Loucy (cell line): ENCODE measurements around the gene DGKB.

Source experiments
- H2AFZ ChIP-seq: fragments of 200-600 bp; sonication (generic); 2 replicates; pipeline ENCODE4 v1.6.0; 2016; ENCODE audit warnings: antibody characterized with exemption, mild to moderate bottlenecking, low read length, moderate library complexity
- H3F3A ChIP-seq: fragments of 200-600 bp; 2 replicates; pipeline ENCODE4 v1.6.0; 2016; ENCODE audit warnings: antibody characterized with exemption, low read depth, mild to moderate bottlenecking
- H3K27me3 ChIP-seq: fragments of 200-600 bp; sonication (generic); 2 replicates; pipeline ENCODE4 v1.6.1; 2014; ENCODE audit warnings: low read length, mild to moderate bottlenecking; ENCODE audit not compliant: insufficient read depth, poor library complexity, severe bottlenecking
- H3K36me3 ChIP-seq: fragments of 200-600 bp; sonication (generic); 2 replicates; pipeline ENCODE4 v1.6.1; 2016; ENCODE audit warnings: low read length; ENCODE audit not compliant: insufficient read depth
- H3K4me1 ChIP-seq: fragments of 200-600 bp; sonication (generic); 2 replicates; pipeline ENCODE4 v1.5.1; 2014; ENCODE audit warnings: low read length, mild to moderate bottlenecking; ENCODE audit not compliant: insufficient read depth, poor library complexity, severe bottlenecking
- H3K4me2 ChIP-seq: fragments of 200-600 bp; sonication (generic); 2 replicates; pipeline ENCODE4 v1.6.0; 2014; ENCODE audit warnings: antibody characterized with exemption, low read length, low read depth, mild to moderate bottlenecking; ENCODE audit not compliant: poor library complexity, severe bottlenecking
- H3K4me3 ChIP-seq: fragments of 200-600 bp; sonication (generic); 2 replicates; pipeline ENCODE4 v1.5.1; 2014; ENCODE audit warnings: low read length, mild to moderate bottlenecking, mixed read lengths; ENCODE audit not compliant: poor library complexity, severe bottlenecking
- H3K79me2 ChIP-seq: fragments of 200-600 bp; sonication (generic); 2 replicates; pipeline ENCODE4 v1.6.1; 2014; ENCODE audit warnings: low read length; ENCODE audit not compliant: insufficient read depth
- H3K9ac ChIP-seq: fragments of 200-600 bp; sonication (generic); 2 replicates; pipeline ENCODE4 v1.6.0; 2014; ENCODE audit warnings: mild to moderate bottlenecking, low read depth, low read length, moderate library complexity; ENCODE audit not compliant: poor library complexity, severe bottlenecking
- H3K9me2 ChIP-seq: fragments of 200-600 bp; sonication (generic); replicated peaks from 2 replicates; pipeline ENCODE4 v1.6.1; 2016; ENCODE audit warnings: low read depth, low read length, mixed read lengths
- H3K9me3 ChIP-seq: fragments of 200-600 bp; sonication (generic); 2 replicates; pipeline ENCODE4 v1.6.1; 2014; ENCODE audit warnings: mild to moderate bottlenecking, antibody characterized with exemption, low read length, low read depth; ENCODE audit not compliant: insufficient read depth
- H4K20me1 ChIP-seq: fragments of 200-600 bp; sonication (generic); 2 replicates; pipeline ENCODE4 v1.6.0; 2014; ENCODE audit warnings: antibody characterized with exemption, low read length, mild to moderate bottlenecking; ENCODE audit not compliant: insufficient read depth, poor library complexity, severe bottlenecking
- CTCF ChIP-seq: fragments of 200-600 bp; sonication (generic); conservative IDR thresholded peaks from 2 replicates; pipeline ENCODE4 v1.5.1; 2014; ENCODE audit warnings: mild to moderate bottlenecking, antibody characterized with exemption, low read length
- EZH2phosphoT487 ChIP-seq: fragments of 200-600 bp; IDR thresholded peaks from 2 replicates; pipeline ENCODE4 v1.6.1; 2018; ENCODE audit warnings: antibody characterized with exemption, mild to moderate bottlenecking, moderate library complexity, borderline replicate concordance

Gene DGKB

GRCh38 chr7:14115701-14116100 is 786.9 kb downstream of the DGKB start:
- Histone ChIP-seq H3K9ac (no peak overlapping the region), H3K4me1 (no peaks in the 10 kb centered on the region), H3K9me3 (no peaks in the 10 kb centered on the region), H3K4me3 (no peak overlapping the region), H3K4me2 (no peak overlapping the region), H3K27me3 (no peaks in the 10 kb centered on the region), H2AFZ (no peak overlapping the region), H3K79me2 (no peaks in the 10 kb centered on the region), H3F3A (no peaks in the 10 kb centered on the region), H4K20me1 (no peaks in the 10 kb centered on the region), H3K36me3 (no peaks in the 10 kb centered on the region), H3K9me2 (no peaks in the 10 kb centered on the region)
- TF ChIP-seq CTCF = no peak
- TF ChIP-seq EZH2phosphoT487 = no peak

GRCh38 chr7:14104861-14105260 is 797.7 kb downstream of the DGKB start:
- H3F3A ChIP-seq = no peaks in the 10 kb centered on the region

GRCh38 chr7:14096159-14096558 is 806.4 kb downstream of the DGKB start:
- Histone ChIP-seq H3F3A (no peaks in the 10 kb centered on the region), H3K4me3 (no peak overlapping the region), H3K9me3 (no peaks in the 10 kb centered on the region), H3K79me2 (no peaks in the 10 kb centered on the region), H3K27me3 (no peaks in the 10 kb centered on the region), H3K36me3 (no peaks in the 10 kb centered on the region), H3K9ac (no peak overlapping the region), H3K4me1 (no peaks in the 10 kb centered on the region), H2AFZ (no peak overlapping the region), H3K9me2 (no peaks in the 10 kb centered on the region), H3K4me2 (no peak overlapping the region), H4K20me1 (no peaks in the 10 kb centered on the region)
- no peak for TF ChIP-seq EZH2phosphoT487
- no peak for TF ChIP-seq CTCF

More at GRCh38 chr7:14104861-14105260, 797.7 kb downstream of the DGKB start:
- TF ChIP-seq EZH2phosphoT487 (no peak), CTCF (no peak)
- Histone ChIP-seq H3K27me3 (no peaks in the 10 kb centered on the region), H3K4me2 (no peak overlapping the region), H2AFZ (no peak overlapping the region), H3K79me2 (no peaks in the 10 kb centered on the region), H3K9me3 (no peaks in the 10 kb centered on the region), H3K9ac (no peak overlapping the region), H3K4me1 (no peaks in the 10 kb centered on the region), H3K9me2 (no peaks in the 10 kb centered on the region), H3K4me3 (no peak overlapping the region), H3K36me3 (no peaks in the 10 kb centered on the region), H4K20me1 (no peaks in the 10 kb centered on the region)
